Renal cortical epithelial cell (primary cell): ENCODE measurements around the gene NAALADL2. TPM values are rescaled to one million over a fixed set of nuclear protein-coding genes. Genes with fewer than 3 reads are reported as not detected.

Experiments
- DNase-seq: peaks from one replicate; pipeline ENCODE4 v3.0.0-alpha.2; 2011; ENCODE audit warnings: low read depth
- total RNA-seq: library from RNA; depleted of rRNA; stranded (reverse); fragments of >200 nt; gene quantifications from 2 replicates; pipeline ENCODE4 v1.2.3, GENCODE V29; 2014

Gene NAALADL2
- total RNA-seq, 1 donor from 2014 or later: 6.0 TPM

DNA sequence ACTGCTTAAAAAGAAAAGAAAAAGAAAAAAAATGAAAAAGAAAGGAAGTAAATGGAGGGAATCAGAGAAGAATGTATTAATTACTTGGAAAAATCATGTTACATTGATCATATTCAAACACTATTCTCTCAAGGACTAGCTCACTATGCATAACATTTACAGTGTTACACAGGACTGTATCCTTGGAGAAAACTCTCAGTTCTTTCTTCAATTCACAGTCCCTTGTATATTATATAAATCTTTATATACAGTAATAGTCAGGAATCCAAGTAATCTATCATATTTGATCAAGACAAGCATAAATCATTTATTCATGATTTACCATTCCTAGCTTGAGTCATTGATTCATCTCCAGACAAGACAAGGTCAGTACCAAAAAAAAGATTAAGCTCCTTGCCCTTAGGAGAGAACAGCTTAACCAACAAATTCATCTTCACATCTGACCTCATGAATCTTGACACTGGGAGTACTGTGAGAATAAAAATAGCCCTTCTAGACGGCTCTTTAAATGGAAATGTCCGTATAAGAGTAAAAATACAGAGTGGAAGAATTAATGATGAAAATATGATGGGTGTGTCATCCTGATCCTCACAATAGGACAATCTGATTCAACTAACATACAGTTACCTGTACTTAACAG lies 980.4 kb downstream of the NAALADL2 start:
- no peak for DNase-seq

DNA sequence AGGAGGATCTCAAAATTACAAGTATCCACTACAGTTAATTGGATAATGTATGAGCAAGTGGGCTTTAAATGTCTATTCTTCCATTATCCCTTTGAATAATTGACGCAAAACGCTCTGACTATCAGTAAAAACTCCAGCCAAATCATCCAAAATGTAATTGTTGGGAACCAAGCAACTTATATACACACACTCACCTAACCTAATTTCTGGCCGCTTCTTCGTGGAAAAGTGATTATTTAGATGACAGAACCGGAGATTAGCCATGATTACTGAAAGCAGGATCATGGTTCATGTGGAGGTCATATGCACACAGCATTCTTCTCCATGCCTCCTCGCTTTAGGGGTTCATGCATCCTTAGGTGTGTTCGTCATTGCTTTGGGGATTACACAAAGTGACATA lies 992.4 kb downstream of the NAALADL2 start:
- no peak for DNase-seq

DNA sequence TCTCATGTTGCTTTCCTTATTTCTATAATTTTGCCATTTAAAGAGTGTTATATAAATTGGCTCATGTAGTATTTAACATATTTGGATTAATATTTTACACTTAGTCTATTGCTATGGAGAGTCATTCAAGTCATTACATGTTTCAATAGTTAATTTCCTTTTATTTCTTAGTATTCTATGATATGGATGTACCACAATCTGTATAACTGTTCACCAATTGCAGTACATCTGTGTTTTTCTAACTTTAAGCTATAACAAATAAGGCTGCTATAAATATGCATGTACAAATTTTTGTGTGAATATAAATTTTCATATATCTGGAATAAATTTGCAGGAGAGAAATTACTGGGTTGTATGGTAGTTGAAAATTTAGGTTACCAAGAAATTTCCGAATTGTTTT lies 993.4 kb downstream of the NAALADL2 start:
- DNase-seq: no peak

DNA sequence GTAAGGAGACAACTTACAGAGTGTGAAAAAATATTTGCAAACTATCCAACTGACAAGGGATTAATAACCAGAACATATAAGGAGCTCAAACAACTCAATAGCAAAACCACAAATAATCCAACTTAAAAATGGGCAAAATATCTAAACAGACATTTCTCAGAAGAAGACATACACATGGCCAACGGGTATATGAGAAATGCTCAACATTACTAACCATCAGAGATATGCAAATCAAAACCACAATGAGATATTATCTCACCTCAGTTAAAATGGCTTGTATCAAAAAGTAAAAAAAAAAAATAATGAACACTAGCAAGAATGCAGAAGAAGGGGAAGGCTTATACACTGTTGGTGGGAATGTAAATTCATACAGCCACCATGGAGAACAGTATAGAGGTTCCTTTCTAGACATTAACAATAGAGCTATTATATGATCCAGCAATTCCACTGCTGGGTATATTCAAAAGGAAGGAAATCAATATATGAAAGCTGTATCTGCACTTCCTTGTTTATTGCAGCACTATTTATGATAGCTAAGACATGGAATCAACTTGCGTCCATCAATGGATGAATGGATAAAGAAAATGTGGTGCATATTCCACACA lies 998.6 kb downstream of the NAALADL2 start:
- DNase-seq: no peak
